NOMO-1 treated with dmso at 0.1 percent for 144 hours (cell line): Measurements from ENCODE around the gene CAMK2A.

ENCODE experiments used
- DNase-seq: peaks from one replicate; lab custom pipeline; 2025; ENCODE audit not compliant: unreplicated experiment; lab: John Stamatoyannopoulos, UW

The CAMK2A gene

GRCh38 chr5:150300496-150301169 lies 11.1 kb upstream of the CAMK2A start:
- DNase-seq: no peak

DNA sequence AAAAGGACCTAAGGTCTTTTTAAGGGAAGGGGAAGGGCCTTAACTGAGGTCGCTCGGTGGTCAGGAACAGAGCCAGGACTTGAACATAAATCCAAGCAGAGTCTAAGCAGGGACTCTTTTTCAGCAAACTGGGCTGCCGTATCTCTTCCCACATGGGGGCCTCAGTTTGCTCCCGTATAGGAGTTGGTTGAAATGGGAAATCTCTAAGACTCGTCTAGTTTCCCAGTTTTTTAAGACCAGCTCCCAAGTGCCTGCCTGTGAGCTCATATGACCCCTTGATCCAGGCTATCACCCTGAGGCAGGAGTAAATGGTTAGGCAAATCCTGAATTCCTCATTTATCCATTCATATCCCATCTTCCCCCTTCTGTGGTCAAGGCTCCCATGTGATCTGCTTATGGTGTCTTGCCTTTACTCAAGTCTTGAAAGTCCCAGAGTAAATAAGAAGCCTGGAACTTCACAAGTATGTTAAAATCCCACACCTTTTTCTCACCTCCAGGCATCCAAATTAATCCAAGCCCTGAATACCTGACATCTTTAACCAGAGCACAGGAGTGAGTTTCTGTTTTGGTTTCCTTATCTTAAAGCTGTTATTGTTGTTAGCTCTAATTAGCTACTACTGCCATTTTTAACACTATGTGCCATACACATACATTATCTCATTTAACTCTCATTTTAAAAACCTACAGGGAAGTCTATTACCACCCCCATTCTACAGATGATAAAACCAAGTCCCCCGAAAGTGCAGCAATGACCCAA lies 10.2 kb upstream of the CAMK2A start:
- no peak for DNase-seq

DNA sequence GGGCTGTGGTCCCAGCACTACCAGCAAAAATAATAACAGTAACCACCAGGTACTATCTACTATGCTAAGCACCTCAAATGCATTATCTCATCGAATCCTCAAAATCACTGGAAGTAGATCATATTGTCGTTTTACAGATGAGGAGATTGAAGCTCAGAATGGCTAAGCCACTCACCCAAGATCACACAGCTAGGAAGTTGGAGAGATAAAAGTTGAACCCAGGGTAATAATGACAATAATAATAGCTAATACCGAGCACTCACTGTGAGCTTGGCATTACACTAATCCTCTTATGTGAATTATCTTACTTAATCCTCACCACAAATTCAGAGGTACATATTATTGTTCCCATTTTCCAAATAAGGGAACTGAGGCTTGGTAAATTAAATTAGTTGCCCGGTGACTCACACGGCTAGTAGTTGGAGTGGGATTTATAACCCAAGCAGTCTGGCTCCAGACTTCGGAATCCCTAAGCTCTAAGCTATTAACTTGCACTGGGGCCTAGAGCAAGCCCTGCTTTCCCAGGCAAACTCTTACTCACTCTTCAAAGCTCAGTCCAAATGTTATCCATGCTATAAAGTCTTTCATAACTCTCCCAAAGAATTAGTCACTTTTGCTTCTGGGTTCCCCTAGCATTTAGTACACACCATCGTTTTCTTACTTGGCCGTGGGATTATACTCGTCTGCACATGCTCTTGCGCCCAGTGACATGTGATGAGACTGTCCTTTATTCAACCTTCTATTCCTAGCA lies 9.3 kb upstream of the CAMK2A start:
- DNase-seq: no peak

GRCh38 chr5:150297934-150298595 lies 8.5 kb upstream of the CAMK2A start:
- no peak for DNase-seq

GRCh38 chr5:150297236-150297890 lies 7.8 kb upstream of the CAMK2A start:
- DNase-seq: no peak

GRCh38 chr5:150296496-150296895 lies 6.9 kb upstream of the CAMK2A start:
- DNase-seq: no peak

DNA sequence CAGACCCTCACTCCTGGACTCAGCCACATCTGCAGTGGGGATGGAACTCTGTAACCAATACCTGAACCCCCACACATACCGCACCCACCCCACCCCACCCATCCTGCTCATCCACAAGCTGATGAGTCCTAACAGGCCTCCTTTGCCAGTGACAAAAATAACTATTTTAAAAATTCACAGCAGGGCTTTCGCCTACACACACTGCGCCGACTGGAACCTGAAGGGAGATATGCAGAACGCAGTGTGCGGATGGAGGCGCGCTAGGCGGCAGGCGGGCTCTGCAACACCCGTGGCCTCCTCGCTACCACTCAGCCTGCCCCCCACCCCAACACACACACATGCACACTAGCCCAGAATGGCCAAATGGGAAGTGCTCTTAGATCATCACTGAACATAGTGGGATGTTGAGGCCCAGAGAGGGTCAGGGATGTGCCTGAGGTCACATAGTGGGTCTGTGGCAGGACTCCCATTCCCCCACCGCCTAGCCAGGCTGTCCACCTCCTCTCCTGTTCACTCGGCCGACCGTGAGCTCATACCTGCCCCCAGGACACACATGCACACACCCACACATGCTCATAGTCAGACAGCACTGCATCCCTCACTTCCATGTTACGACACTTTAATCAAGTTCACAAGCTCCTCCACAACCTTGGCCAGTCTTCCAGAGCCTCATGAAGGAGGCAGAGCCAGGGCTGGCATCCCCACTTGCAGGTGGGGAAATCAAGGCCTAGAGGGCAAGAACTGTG lies 6.3 kb upstream of the CAMK2A start:
- no peak for DNase-seq

- DNase-seq: no peak
These were observed 5.6 kb upstream of the CAMK2A start for GRCh38 chr5:150295172-150295634.

- DNase-seq: no peak
These were observed 5.0 kb upstream of the CAMK2A start for GRCh38 chr5:150294551-150295071.

- no peak for DNase-seq
These were observed 3.7 kb upstream of the CAMK2A start for GRCh38 chr5:150293091-150293941.

DNA sequence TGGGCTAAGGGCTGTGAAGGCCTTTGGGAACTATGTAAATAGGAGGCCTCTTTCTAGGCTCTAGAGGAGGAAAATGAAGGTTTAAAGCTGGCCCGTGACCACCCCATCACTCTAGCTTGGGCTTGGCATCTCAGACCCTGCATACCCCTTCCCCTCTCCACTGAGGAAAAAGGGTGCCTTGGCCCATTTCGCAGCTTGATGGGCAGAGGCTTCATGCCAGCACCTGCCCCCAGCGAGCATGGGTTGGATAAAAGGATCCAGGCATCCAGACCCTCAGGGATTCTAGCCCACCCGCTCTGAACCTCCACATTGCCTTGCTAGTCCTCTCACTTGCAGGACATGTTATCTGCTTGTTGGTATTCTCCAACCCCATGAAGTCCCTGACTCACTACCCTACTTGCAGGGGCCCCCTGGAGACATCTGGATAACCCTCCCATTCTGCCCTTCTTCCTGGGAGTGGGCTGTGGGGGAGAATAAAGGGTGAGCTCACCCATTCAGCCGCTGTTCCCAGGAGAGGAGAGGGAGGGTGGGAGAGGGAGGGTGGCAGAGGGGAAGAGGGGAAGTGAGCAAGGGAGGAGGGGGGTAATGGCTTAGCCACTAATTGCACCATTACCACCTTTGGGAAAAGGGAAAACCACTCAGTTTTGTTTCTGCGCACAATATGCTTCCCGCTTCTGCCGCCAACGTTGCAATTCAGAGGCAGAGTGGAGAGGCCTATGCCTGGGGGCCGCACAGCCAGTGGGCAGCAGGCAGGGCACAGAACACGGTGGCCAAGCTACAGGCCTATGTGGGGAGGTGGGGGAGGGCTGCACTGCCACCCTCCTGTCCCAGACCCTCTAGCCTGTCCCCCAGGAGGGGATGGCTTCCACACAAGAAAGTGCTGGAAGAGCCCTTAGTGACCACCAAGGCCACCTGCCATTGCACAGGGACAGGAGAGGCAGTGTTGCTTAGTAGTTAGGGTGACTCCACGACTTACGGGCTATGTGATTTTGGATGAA lies 2.1 kb upstream of the CAMK2A start:
- no peak for DNase-seq

- no peak for DNase-seq
These were observed 782 bp downstream of the CAMK2A start for GRCh38 chr5:150288791-150289190.

- DNase-seq: no peak
These were observed 1.2 kb downstream of the CAMK2A start for GRCh38 chr5:150288361-150288760.

DNA sequence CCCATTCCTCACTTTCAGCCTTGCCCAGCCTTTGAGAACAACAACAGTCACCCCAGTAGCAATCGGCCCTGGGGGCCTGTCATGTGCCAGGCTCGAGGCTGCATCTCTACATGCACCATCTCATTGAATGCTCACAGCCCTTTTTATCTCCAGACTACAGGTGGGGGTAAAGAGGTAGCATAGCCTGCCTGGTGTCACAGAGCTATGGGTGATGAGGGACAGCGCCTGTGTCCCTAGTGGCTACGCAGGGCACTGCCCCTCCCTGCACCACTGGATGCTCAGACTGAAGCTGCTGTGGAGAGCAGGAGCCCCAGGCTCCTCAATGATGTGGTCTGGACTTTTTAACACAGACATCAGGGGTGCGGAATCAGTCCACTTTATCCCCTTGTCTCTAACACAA lies 2.8 kb downstream of the CAMK2A start:
- no peak for DNase-seq

DNA sequence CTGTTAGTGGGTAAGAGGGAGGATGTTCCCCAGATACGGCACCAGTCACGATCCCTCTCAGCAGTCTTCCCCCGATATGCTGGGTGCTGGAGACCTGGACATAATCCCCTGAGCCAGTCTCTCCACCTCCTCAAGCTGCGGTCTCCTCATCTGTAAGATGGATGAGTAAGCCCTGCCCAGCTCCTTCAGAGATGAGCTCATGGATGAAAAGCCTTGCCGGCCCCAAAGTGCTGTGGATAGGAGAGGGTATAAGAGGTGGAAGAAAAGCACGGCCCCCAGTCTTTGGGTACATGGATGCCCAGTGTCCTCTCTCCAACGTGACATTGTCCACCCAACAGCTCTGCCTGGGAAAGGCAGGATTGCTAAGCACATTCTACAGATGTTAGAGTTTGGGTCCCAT lies 4.5 kb downstream of the CAMK2A start:
- DNase-seq: no peak

DNA sequence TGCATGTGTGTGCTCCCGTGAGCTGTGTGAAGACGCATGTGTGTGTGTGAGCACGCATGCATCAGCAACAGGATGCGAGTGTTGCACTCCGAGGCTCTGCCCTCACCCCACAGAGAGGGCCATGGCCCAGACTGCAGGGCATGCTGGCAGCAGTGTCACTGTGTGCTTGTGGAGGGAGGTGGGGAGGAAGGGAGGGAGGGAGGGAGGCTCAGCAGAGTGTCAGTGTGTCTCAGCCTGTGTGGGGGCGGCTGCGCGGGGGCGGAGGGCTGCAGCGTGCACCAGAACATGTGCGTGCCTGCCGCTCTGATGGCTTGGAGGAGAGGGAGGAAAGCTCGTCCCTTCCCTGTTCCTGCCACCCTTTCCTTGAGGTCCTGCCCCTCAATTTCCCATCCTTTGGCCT lies 5.3 kb downstream of the CAMK2A start:
- DNase-seq: no peak

DNA sequence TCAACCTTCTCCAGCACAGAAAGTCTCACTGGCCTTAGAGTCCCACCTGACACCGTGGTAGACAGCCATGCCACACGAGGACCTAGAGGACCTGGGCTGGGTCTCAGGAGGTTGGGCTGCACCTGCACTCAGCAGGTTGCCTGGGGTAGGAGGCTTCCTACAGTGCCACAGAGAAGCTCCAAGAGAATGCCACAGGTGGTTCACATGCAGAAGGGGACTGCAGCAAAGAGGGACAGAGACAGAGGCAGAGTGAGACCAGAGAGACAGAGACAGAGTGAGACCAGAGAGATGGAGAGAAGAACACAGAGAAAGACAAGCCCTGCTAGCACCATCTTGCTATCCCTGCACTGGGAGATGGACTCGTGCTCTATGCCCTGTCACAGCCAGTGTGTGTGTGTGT lies 5.7 kb downstream of the CAMK2A start:
- DNase-seq: no peak

DNA sequence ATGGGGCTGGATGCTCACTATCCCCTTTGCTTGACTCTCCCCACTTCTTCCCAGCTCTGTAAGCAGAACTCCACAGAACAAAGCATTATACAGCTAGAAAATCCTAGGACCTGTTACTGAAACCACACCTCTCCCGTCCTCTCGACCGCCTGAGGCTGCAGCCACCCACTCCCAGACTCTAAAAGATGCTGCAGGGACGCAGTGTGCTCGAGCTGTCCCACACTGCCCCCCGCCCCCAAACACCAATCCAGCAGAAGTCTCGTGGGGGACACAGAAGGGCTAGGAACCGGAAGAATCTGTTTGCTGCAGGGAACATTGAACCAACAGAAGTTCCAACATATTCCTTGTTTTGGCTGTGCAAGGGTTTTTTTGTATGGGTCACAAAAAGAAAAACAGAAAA lies 7.6 kb downstream of the CAMK2A start:
- DNase-seq: no peak
